OCI-LY3 (cell line): ENCODE measurements around the gene CCDC127.

Experiments
- H2AFZ ChIP-seq: fragments of 200-600, 300-600 bp; shearing (Covaris generic); 2 replicates; pipeline ENCODE4 v1.6.0; 2014; ENCODE audit warnings: antibody characterized with exemption, low read depth, low read length
- H3K27ac ChIP-seq: fragments of 200-600, 300-600 bp; sonication (generic); 2 replicates; pipeline ENCODE4 v1.5.1; 2014; ENCODE audit warnings: mild to moderate bottlenecking, low read length, moderate library complexity, mixed read lengths
- H3K27me3 ChIP-seq: fragments of 200-600, 300-600 bp; sonication (generic); 2 replicates; pipeline ENCODE4 v1.6.1; 2014; ENCODE audit warnings: low read depth, low read length, mixed read lengths
- H3K36me3 ChIP-seq: fragments of 200-600, 300-600 bp; sonication (generic); replicated peaks from 2 replicates; pipeline ENCODE3; 2014; ENCODE audit warnings: low read depth, low read length, mixed read lengths
- H3K4me1 ChIP-seq: fragments of 300-600, 200-600 bp; sonication (generic); 2 replicates; pipeline ENCODE4 v1.6.1; 2014; ENCODE audit warnings: low read length, mixed read lengths
- H3K4me2 ChIP-seq: fragments of 200-600, 300-600 bp; sonication (generic); 2 replicates; pipeline ENCODE4 v1.6.1; 2014; ENCODE audit warnings: low read length, mixed read lengths
- H3K4me3 ChIP-seq: fragments of 300-600, 200-600 bp; sonication (generic); 2 replicates; pipeline ENCODE4 v1.5.1; 2014; ENCODE audit warnings: antibody characterized with exemption, mild to moderate bottlenecking, low read length, moderate library complexity
- H3K79me2 ChIP-seq: fragments of 300-600, 200-600 bp; shearing (Covaris generic); 2 replicates; pipeline ENCODE4 v1.6.1; 2014; ENCODE audit warnings: mild to moderate bottlenecking, low read length, mixed read lengths
- H3K9ac ChIP-seq: fragments of 300-600, 200-600 bp; shearing (Covaris generic); 2 replicates; pipeline ENCODE4 v1.6.0; 2014; ENCODE audit warnings: mild to moderate bottlenecking, low read length, moderate library complexity
- H3K9me3 ChIP-seq: fragments of 200-600, 300-600 bp; shearing (Covaris generic); 2 replicates; pipeline ENCODE4 v1.6.1; 2014; ENCODE audit warnings: low read length, mixed read lengths; ENCODE audit not compliant: insufficient read depth
- H4K20me1 ChIP-seq: fragments of 200-600, 300-600 bp; sonication (generic); 2 replicates; pipeline ENCODE4 v1.6.1; 2016; ENCODE audit warnings: low read length, mixed read lengths; ENCODE audit not compliant: insufficient read depth
- CTCF ChIP-seq: fragments of 200-600, 300-600 bp; sonication (generic); IDR thresholded peaks from 2 replicates; pipeline ENCODE4 v1.5.1; 2014; ENCODE audit warnings: antibody characterized with exemption, low read length, low read depth
- EZH2phosphoT487 ChIP-seq: fragments of 200-600 bp; shearing (Covaris generic); IDR thresholded peaks from 2 replicates; pipeline ENCODE4 v1.6.1; 2018; ENCODE audit warnings: antibody characterized with exemption, mixed run types, low read depth

Gene CCDC127

GRCh38 chr5:187042-187431, 30.9 kb downstream of the CCDC127 start:
- no peaks in the 10 kb centered on the region for H3K9me3 ChIP-seq
- no peak overlapping the region for H3K27ac ChIP-seq
- H3K79me2 ChIP-seq: no peaks in the 10 kb centered on the region
- no peak overlapping the region for H3K4me3 ChIP-seq
- H3K9ac ChIP-seq: no peak overlapping the region
- H4K20me1 ChIP-seq: no peaks in the 10 kb centered on the region
- H2AFZ ChIP-seq: no peak overlapping the region
- no peaks in the 10 kb centered on the region for H3K27me3 ChIP-seq
- no peak overlapping the region for H3K4me2 ChIP-seq
- no peaks in the 10 kb centered on the region for H3K36me3 ChIP-seq
- no peak for TF ChIP-seq EZH2phosphoT487
- TF ChIP-seq CTCF: no peak
- no peaks in the 10 kb centered on the region for H3K4me1 ChIP-seq

GRCh38 chr5:186091-187041, 31.6 kb downstream of the CCDC127 start:
- Histone ChIP-seq H3K4me1 (no peaks in the 10 kb centered on the region), H3K36me3 (no peaks in the 10 kb centered on the region), H4K20me1 (no peaks in the 10 kb centered on the region), H3K79me2 (no peaks in the 10 kb centered on the region), H2AFZ (no peak overlapping the region), H3K4me3 (no peak overlapping the region), H3K27ac (no peak overlapping the region), H3K9me3 (no peaks in the 10 kb centered on the region), H3K27me3 (no peaks in the 10 kb centered on the region), H3K9ac (no peak overlapping the region), H3K4me2 (no peak overlapping the region)
- no peak for TF ChIP-seq EZH2phosphoT487
- TF ChIP-seq CTCF: no peak

GRCh38 chr5:185095-186070, 32.6 kb downstream of the CCDC127 start:
- Histone ChIP-seq H3K4me1 (no peaks in the 10 kb centered on the region), H3K9me3 (no peaks in the 10 kb centered on the region), H4K20me1 (no peaks in the 10 kb centered on the region), H3K79me2 (no peaks in the 10 kb centered on the region), H3K9ac (no peak overlapping the region), H3K27ac (no peak overlapping the region), H3K4me3 (no peak overlapping the region), H3K27me3 (no peaks in the 10 kb centered on the region), H3K36me3 (no peaks in the 10 kb centered on the region), H3K4me2 (no peak overlapping the region), H2AFZ (no peak overlapping the region)
- TF ChIP-seq EZH2phosphoT487 (no peak), CTCF (no peak)

- TF ChIP-seq EZH2phosphoT487 (no peak), CTCF (no peak)
- H3K27me3 ChIP-seq: no peaks in the 10 kb centered on the region
- H3K4me3 ChIP-seq: no peak overlapping the region
- no peaks in the 10 kb centered on the region for H3K79me2 ChIP-seq
- no peak overlapping the region for H3K9ac ChIP-seq
- no peaks in the 10 kb centered on the region for H3K36me3 ChIP-seq
- no peak overlapping the region for H3K27ac ChIP-seq
- no peak overlapping the region for H2AFZ ChIP-seq
- no peaks in the 10 kb centered on the region for H3K4me1 ChIP-seq
- no peak overlapping the region for H3K4me2 ChIP-seq
- H4K20me1 ChIP-seq: no peaks in the 10 kb centered on the region
- H3K9me3 ChIP-seq: no peaks in the 10 kb centered on the region
These were observed 33.5 kb downstream of the CCDC127 start for GRCh38 chr5:184471-184870.
